Measurements from ENCODE around the gene CLCN2. TPM values are rescaled to one million over a fixed set of nuclear protein-coding genes. Genes with fewer than 3 reads are reported as not detected.
A peak's percentile ranks its signal among the peaks of the same experiment; 100 is the strongest.

Gene CLCN2
- total RNA-seq, 2 experiments from 2014 or later: 5.7 to 6.8 TPM

DNA sequence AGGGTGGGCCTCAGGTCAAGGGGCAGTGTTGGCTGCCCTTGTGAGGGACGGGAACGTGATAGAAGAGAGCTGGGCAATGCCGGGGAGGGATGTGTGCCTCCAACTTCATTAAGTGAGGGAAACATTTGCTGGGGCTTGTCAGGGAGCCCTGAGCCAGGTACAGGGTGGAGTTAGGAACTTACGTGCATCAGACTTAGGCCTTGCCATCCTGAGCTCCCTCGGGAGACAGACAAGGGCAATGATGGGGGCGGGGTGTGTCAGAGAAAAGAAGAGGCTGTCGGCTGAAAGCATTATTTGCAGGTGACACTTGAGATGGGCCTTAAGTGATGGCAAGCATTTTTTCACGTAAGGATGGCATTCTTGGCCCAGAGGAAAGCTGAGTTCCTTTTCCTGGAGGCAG, 22.4 kb downstream of the CLCN2 start:
- Mint-ChIP-seq H3K27me3 (no peaks in the 10 kb centered on the region), H3K9me3 (no peaks in the 10 kb centered on the region), H3K4me1 (peaks cover 26% of the 10 kb centered on the region), H3K4me3 (no peak overlapping the region), H3K27ac (no peak overlapping the region), H3K36me3 (peaks cover 4% of the 10 kb centered on the region)
- ATAC-seq (ENCODE audit: low read depth) (no peak), DNase-seq (no peak)
- POLR2A ChIA-PET: no interaction called here

DNA sequence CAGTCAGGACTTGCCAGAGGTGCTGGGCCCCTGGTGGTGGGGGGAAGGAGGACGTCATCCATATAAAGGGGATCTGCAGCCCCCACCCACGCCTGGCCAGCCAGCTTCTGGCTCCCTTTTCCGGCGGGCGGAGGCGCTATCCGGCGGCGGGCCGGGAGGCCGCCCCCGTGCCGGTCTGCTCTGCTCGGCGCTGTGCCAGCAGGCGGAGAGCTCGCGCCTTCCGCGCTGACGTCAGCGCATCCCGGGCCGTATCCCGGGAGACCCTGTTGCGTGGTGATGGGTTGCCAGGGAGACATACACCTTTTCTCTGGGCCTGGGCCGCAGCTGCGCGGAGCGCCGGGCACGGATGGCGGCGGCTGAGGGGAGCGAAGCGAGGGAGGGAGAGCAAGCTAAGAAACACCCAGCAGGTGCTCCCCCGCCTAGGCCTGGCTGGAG, 22.9 kb downstream of the CLCN2 start:
- no peaks in the 10 kb centered on the region for H3K27me3 Mint-ChIP-seq
- POLR2A ChIA-PET: no interaction called here
- DNase-seq (no peak), ATAC-seq (ENCODE audit: low read depth) (no peak)
- H3K4me3 Mint-ChIP-seq: no peak overlapping the region
- peaks cover 30% of the 10 kb centered on the region for H3K4me1 Mint-ChIP-seq
- no peaks in the 10 kb centered on the region for H3K9me3 Mint-ChIP-seq
- no peak overlapping the region for H3K27ac Mint-ChIP-seq
- peaks cover 4% of the 10 kb centered on the region for H3K36me3 Mint-ChIP-seq

DNA sequence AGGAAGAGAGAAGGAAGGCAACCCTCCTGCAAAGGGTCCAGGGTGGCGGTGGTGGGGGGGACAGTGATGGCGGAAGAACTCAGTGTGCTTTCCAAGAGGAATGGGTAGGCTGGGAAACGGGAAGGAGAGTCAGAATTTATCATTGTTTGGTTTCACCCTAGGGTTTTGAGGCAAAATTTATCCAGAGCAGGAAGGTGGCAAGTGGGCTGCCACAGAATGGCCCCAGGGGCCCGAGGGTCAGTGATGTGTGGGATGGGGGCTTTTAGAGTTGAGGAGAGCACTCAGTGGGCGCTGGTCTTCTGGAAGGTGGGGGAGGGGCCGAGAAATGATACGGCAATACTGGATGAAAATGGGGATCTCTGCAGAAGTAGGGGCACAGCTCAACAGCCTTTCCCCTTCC, 23.4 kb downstream of the CLCN2 start:
- H3K4me3 Mint-ChIP-seq: no peak overlapping the region
- no peak for DNase-seq
- ATAC-seq (ENCODE audit: low read depth): no peak
- peak overlapping the region; percentile 44 for H3K27ac Mint-ChIP-seq
- peaks cover 6% of the 10 kb centered on the region for H3K36me3 Mint-ChIP-seq
- no peaks in the 10 kb centered on the region for H3K27me3 Mint-ChIP-seq
- no peaks in the 10 kb centered on the region for H3K9me3 Mint-ChIP-seq
- H3K4me1 Mint-ChIP-seq: peaks cover 35% of the 10 kb centered on the region
- POLR2A ChIA-PET: interaction anchor here (1.3 kb wide), 1 partner anchor 23 kb away, joined by 3 read pairs; no protein-coding TSS in a partner anchor

DNA sequence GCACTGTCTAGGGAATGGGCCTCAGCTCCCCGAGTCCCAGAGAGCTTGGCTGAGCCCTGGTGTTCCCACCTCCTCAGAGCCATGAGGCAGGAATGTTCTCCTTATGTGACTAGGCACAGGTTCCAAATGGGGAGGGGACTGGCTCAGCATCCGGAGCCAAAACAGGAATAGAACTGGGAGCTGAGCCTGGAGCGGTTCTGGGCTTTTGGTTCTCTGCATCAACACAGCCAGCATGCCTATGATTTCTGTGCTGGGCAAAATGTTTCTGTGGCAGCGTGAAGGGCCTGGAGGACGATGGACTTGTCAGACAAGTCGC, 24.0 kb downstream of the CLCN2 start, which contains the start of gene FAM131A:
Gene FAM131A, plus strand, starts transcription at position 202 of the 316 bp plus-strand sequence. Its CDS starts 31 bp downstream, at position 233.
- POLR2A ChIA-PET: interaction anchor here (1.3 kb wide), 1 partner anchor 22 kb away, joined by 3 read pairs; no protein-coding TSS in a partner anchor
- H3K27me3 Mint-ChIP-seq: no peaks in the 10 kb centered on the region
- peak within 1 kb of the TSS; percentile 86 for H3K27ac Mint-ChIP-seq
- no peaks in the 10 kb centered on the region for H3K9me3 Mint-ChIP-seq
- peaks cover 41% of the 10 kb centered on the region for H3K4me1 Mint-ChIP-seq
- DNase-seq: no peak
- ATAC-seq (ENCODE audit: low read depth): no peak
- peak within 1 kb of the TSS; percentile 84 for H3K4me3 Mint-ChIP-seq
- H3K36me3 Mint-ChIP-seq: peaks cover 12% of the 10 kb centered on the region

DNA sequence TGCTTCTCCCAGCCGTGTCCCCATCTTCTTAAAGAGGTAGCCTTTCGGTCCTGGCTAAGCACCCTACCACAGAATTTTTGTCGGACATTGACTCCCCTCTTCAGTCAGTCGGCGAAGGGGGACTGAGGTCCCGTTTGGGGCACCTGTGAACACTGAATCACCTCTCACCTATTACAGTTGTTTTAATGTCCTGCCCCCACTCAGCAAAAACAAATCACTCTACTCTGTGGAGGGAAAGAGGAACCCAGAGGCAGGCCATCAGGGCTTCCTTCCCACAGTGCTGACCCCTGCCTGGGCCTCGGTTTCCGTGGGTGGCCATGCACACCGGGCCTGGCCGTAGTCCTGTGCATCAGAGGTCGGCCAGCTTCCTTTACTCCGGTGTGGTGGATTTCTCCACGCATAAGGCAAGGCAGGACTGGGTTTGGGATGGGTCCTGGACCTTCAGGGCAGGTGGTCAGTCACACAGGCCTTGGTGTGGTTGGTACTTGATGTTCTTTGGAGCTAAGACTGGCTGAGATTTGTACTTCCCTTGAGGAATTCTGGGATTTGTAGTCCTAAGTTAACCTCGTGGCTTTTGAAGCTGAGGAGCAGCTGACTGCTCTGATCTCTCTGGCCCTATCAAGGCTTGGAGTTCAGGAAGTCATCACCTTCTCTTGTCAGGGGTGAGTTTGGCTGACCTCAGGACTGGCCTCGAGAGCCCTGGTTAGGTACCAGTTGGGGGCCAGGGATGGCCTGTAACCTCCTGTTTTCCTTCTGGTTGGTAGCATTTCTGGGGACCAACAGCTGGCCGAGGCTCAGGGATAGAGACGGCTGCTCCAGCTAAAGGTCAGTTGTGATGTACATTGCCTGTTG, 24.6 kb downstream of the CLCN2 start:
- DNase-seq (no peak), ATAC-seq (ENCODE audit: low read depth) (no peak)
- POLR2A ChIA-PET: interaction anchor here (1.3 kb wide), 1 partner anchor 22 kb away, joined by 3 read pairs; no protein-coding TSS in a partner anchor
- peak overlapping the region; percentile 86 for H3K27ac Mint-ChIP-seq
- peak overlapping the region; percentile 84 for H3K4me3 Mint-ChIP-seq
- H3K9me3 Mint-ChIP-seq: no peaks in the 10 kb centered on the region
- H3K36me3 Mint-ChIP-seq: peaks cover 13% of the 10 kb centered on the region
- H3K27me3 Mint-ChIP-seq: no peaks in the 10 kb centered on the region
- peaks cover 45% of the 10 kb centered on the region for H3K4me1 Mint-ChIP-seq

DNA sequence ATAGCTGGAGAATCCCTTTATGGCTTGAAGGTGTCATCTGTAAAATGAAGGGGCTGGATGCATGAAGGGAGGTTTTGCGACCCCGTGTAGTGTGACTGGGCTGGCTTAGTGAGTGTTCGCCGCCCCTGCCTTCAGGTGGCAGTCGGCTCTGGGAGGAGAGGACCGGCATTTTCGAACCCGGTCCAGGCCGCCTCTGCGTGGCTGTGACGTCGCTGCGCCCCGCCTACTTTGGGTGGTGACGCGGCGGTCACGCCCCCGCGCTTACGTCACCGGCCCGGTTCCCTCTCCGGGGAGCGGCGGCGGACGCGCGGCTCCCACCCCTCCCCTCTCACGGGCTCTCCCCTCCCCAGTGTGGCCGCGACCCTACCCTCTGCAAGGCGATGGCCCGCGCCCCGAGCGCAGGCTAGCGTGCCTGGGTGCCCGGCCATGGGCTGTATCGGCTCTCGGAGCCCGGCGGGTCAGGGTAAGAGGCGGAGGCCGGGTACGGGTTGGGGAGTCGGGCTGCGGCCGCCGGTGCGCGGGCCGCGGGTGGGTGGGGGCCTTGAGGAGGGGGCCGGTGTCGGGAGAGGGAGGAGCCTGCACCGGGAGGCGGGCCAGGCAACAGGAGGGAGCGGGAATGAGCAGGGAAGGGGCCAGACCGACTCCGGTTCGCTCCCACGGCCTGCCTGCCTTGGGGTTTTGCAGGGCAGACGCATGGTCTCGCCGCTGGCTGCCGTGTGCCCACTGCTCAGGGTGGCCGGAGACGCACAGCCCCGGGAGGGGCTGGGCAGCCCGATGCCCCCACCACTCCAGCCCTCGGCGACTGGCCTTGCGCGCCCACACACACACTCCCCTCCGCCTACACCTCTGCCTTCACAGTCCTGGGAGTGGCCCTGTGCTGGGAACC, 25.5 kb downstream of the CLCN2 start:
- POLR2A ChIA-PET: interaction anchor here (0.9 to 1.3 kb wide), 2 partner anchors 12 to 20 kb away, joined by 3 to 4 read pairs; no protein-coding TSS in a partner anchor
- Mint-ChIP-seq H3K27ac (peak overlapping the region; percentile 86), H3K36me3 (peaks cover 17% of the 10 kb centered on the region), H3K4me3 (peak overlapping the region; percentile 84), H3K9me3 (no peaks in the 10 kb centered on the region), H3K4me1 (peaks cover 47% of the 10 kb centered on the region), H3K27me3 (no peaks in the 10 kb centered on the region)
- DNase-seq: peak; percentile 95
- ATAC-seq (ENCODE audit: low read depth): peak; percentile 65

DNA sequence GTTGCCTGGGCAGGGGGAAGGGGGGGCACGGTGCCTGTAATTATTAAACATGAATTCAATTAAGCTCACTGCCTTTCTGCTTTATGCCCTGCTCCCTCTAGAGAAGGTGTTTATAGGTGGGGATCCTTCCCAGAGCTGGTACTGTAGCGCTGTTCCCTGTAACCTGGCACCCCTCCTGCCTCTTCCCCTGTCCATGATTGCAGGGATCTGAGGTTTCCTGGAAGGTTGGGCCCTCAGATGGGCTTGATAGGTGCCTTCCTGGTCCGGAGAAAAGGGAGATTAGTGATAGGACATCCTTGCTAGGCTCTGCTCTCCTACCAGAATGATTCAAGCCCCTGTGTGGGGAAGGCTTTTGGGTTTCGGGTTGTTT, 26.1 kb downstream of the CLCN2 start:
- POLR2A ChIA-PET: interaction anchor here (0.9 to 1.3 kb wide), 2 partner anchors 11 to 20 kb away, joined by 3 to 4 read pairs; no protein-coding TSS in a partner anchor
- Mint-ChIP-seq H3K4me1 (peaks cover 44% of the 10 kb centered on the region), H3K36me3 (peaks cover 19% of the 10 kb centered on the region), H3K4me3 (peak overlapping the region; percentile 84), H3K27ac (peak overlapping the region; percentile 84), H3K9me3 (no peaks in the 10 kb centered on the region), H3K27me3 (no peaks in the 10 kb centered on the region)
- DNase-seq (no peak), ATAC-seq (ENCODE audit: low read depth) (no peak)

DNA sequence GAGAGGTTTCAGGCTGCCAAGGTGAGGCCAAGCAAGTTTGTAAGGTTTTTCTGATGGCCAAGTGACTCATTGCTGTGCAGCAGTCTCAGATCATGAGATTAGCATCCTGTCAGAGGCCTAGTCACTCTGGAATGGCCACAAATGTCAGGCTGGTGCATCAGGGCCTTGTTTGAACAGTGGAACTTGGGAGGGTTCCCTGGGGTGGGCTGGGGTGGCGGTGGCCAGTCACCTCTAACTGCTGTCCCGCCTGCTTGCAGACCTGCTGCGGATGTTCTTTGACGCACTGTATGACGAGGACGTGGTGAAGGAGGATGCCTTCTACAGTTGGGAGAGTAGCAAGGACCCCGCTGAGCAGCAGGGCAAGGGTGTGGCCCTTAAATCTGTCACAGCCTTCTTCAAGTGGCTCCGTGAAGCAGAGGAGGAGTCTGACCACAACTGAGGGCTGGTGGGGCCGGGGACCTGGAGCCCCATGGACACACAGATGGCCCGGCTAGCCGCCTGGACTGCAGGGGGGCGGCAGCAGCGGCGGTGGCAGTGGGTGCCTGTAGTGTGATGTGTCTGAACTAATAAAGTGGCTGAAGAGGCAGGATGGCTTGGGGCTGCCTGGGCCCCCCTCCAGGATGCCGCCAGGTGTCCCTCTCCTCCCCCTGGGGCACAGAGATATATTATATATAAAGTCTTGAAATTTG, 26.8 kb downstream of the CLCN2 start:
- POLR2A ChIA-PET: interaction anchor here (1.3 kb wide), 1 partner anchor 19 kb away, joined by 4 read pairs; no protein-coding TSS in a partner anchor
- Mint-ChIP-seq H3K4me3 (no peak overlapping the region), H3K36me3 (peaks cover 23% of the 10 kb centered on the region), H3K9me3 (no peaks in the 10 kb centered on the region), H3K4me1 (peaks cover 44% of the 10 kb centered on the region), H3K27ac (peak overlapping the region; percentile 78), H3K27me3 (no peaks in the 10 kb centered on the region)
- ATAC-seq (ENCODE audit: low read depth) (peak; percentile 43), DNase-seq (no peak)

DNA sequence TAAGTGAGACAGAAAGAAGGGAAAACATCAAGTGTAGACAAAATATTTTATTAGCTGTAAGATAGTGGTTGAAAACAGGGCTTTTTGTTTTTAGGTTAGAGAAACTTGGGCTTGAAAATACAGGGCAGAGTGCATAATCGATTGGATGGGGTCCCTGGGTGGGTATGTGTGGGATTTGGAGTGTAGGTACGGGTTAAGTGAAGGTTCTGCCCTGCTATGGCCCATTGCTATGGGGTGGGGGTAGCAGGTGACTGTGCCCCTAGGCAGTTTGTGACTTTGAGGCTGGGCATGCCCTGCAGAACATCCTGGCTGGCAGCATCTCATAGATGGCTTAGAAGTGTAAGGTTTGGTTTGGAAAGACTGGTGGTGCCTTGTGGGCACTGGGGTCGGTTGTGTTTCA, 27.7 kb downstream of the CLCN2 start:
- Mint-ChIP-seq H3K27ac (peak overlapping the region; percentile 78), H3K36me3 (peaks cover 31% of the 10 kb centered on the region), H3K9me3 (no peaks in the 10 kb centered on the region), H3K27me3 (no peaks in the 10 kb centered on the region), H3K4me1 (peaks cover 46% of the 10 kb centered on the region), H3K4me3 (no peak overlapping the region)
- POLR2A ChIA-PET: no interaction called here
- ATAC-seq (ENCODE audit: low read depth): no peak
- no peak for DNase-seq

DNA sequence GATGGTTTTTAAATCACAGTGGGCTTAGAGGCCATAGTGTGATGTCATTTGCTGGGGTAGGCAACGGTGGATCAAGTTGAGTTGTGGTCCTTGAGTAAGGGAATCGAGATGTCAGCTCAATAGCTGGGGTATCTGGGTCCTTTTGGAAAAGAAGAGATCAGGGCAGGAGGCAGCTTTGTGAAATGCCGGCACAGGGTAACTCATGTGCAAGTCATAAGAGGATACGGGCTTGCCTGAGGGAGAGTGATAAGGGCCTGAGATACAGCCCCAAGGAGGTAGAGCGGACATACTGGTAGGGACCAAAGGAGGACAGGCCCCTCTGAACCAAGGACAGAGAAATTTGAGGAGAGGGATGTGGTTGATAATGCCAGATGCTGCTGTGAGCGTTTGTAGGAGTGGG, 28.2 kb downstream of the CLCN2 start:
- POLR2A ChIA-PET: no interaction called here
- no peak for ATAC-seq (ENCODE audit: low read depth)
- Mint-ChIP-seq H3K27me3 (no peaks in the 10 kb centered on the region), H3K4me1 (peaks cover 46% of the 10 kb centered on the region), H3K9me3 (no peaks in the 10 kb centered on the region), H3K36me3 (peaks cover 35% of the 10 kb centered on the region), H3K4me3 (no peak overlapping the region), H3K27ac (peak overlapping the region; percentile 72)
- DNase-seq: no peak

DNA sequence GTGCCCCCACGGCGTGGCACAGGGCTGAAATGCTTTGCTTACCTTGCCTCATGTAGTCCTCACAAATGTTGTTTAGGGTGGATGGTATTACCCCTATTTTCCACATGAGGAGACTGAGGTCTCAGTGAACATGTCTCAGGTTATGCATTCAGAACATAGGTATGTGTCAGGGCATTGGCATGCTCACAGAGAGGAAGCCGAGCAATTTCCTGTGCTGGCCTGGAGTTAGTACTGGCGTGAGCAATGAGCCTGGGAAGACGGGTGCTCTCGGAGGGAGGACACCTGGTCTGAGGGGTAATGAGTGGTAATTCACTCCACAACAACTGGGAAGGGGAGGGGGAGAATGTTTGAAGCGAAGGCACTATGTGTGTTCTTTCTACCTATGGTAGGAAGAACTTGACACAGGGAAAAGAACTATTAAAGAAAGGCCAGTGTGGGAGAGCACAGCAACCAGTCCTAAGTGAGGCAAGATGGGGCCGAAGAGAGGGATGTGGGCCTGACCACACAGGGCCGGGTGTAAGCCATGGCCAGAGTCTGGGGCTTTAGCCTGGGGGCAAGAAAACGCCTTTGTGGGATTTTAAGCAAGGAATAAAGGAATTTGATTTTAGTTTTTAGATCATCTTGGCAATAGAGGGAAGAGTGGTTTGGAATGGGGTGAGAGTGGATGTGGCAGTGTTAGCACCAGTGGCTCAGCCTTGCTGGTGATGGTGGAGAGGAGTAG, 28.9 kb downstream of the CLCN2 start:
- Mint-ChIP-seq H3K9me3 (no peaks in the 10 kb centered on the region), H3K4me3 (no peak overlapping the region), H3K27me3 (no peaks in the 10 kb centered on the region), H3K27ac (peak overlapping the region; percentile 72), H3K4me1 (peaks cover 45% of the 10 kb centered on the region), H3K36me3 (peaks cover 40% of the 10 kb centered on the region)
- ATAC-seq (ENCODE audit: low read depth) (no peak), DNase-seq (no peak)
- POLR2A ChIA-PET: no interaction called here

DNA sequence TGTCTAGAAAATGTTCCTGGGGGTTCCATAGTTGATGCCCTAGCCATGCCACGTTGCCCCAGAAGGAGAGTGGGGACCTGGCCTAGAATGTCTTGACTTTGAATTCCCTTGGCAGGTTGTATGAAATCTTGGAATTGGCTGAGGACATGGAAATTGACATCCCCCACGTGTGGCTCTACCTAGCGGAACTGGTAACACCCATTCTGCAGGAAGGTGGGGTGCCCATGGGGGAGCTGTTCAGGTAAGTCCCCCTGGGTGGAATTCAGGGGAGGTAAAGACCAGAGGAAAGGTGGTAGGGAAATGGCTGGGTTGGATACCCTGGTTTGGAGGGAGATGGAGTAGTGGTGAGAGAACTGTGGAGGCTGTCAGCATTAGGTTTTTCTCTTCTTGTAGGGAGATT, 32.9 kb downstream of the CLCN2 start:
- H3K4me1 Mint-ChIP-seq: peaks cover 28% of the 10 kb centered on the region
- H3K27ac Mint-ChIP-seq: no peak overlapping the region
- no peak overlapping the region for H3K4me3 Mint-ChIP-seq
- ATAC-seq (ENCODE audit: low read depth): no peak
- DNase-seq: no peak
- POLR2A ChIA-PET: no interaction called here
- no peaks in the 10 kb centered on the region for H3K27me3 Mint-ChIP-seq
- no peaks in the 10 kb centered on the region for H3K9me3 Mint-ChIP-seq
- H3K36me3 Mint-ChIP-seq: peaks cover 61% of the 10 kb centered on the region
